ENCODE data around the gene ENDOU.

ENDOU gene

GRCh38 chr12:47740606-47741339 is 15.5 kb upstream of the ENDOU start:
- TF ChIP-seq, protein P1, sequence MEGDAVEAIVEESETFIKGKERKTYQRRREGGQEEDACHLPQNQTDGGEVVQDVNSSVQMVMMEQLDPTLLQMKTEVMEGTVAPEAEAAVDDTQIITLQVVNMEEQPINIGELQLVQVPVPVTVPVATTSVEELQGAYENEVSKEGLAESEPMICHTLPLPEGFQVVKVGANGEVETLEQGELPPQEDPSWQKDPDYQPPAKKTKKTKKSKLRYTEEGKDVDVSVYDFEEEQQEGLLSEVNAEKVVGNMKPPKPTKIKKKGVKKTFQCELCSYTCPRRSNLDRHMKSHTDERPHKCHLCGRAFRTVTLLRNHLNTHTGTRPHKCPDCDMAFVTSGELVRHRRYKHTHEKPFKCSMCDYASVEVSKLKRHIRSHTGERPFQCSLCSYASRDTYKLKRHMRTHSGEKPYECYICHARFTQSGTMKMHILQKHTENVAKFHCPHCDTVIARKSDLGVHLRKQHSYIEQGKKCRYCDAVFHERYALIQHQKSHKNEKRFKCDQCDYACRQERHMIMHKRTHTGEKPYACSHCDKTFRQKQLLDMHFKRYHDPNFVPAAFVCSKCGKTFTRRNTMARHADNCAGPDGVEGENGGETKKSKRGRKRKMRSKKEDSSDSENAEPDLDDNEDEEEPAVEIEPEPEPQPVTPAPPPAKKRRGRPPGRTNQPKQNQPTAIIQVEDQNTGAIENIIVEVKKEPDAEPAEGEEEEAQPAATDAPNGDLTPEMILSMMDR (IDR thresholded peaks at IDR 0.05; ENCODE audit: control extremely low read depth, extremely low read depth, low read depth, missing control alignments) = no peak
- POLR2A ChIA-PET = interaction anchor here (0.9 to 1.5 kb wide), 3 partner anchors 16 to 417 kb away, joined by 3 to 5 read pairs (median 4); partner anchors contain the start of gene ASB8
- peak; percentile 44 for DNase-seq (ENCODE audit: extremely low spot score)
- CTCF ChIA-PET = interaction anchor here (0.9 to 46.2 kb wide), 24 partner anchors 13 to 708 kb away, joined by 3 to 1524 read pairs (median 6); partner anchors contain the start of genes ENDOU, HDAC7, RAPGEF3 and RPAP3

DNA sequence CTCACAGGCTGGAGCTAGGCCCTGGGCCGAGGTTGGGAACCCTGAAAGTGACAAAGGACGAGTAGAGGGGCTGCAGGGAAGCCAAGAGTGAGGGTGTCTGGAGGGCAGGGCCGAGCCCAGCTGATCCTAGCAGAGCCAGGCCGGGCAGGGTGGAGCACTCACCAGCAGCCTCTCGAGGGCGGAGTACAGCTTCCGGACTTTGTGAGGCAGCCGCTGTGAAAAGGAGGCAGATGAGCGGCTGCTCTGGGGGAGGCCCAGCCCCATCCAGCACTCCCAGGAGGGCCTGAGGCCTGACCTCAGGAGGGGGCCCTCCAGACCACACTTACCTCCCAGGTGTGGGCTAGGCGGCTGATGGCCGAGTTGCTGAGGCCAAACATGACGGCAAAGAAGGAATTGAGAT is 14.7 kb upstream of the ENDOU start:
- TF ChIP-seq, protein P1 (IDR thresholded peaks at IDR 0.05; ENCODE audit: control extremely low read depth, extremely low read depth, low read depth, missing control alignments) = no peak
- ChIA-PET POLR2A (interaction anchor here (1.5 kb wide), 1 partner anchor 22 kb away, joined by 4 read pairs; no protein-coding TSS in a partner anchor), CTCF (interaction anchor here (1.1 to 46.2 kb wide), 12 partner anchors 13 to 210 kb away, joined by 4 to 1524 read pairs (median 24); partner anchors contain the start of genes ENDOU, HDAC7, RAPGEF3 and SLC48A1)
- DNase-seq (ENCODE audit: extremely low spot score) = peak; percentile 76

DNA sequence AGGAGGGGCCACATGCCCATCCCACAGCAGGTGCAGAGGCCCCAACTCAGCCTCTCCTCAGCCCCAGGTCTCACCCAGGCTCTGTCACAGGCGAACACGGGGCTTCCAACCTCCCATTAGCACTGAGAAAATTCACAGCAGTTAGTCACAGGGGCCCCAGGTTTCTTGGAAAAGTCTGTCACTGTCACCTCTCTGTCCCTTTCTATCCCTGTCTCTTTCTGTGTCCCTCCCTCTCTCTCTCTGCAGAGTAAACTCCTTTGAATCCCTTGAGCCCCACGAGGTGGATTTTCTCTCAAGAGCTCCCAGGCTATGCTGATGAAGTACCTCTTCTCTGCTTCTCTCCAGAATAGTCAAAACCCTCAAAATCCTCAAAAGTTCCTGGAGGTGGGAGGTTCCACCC is 14.0 kb upstream of the ENDOU start:
- ChIA-PET POLR2A (no interaction called here), CTCF (interaction anchor here (1.1 to 46.2 kb wide), 7 partner anchors 12 to 146 kb away, joined by 4 to 1524 read pairs (median 225); partner anchors contain the start of genes ENDOU, RAPGEF3 and SLC48A1)
- no peak for DNase-seq (ENCODE audit: extremely low spot score)
- TF ChIP-seq, protein P1 (IDR thresholded peaks at IDR 0.05; ENCODE audit: control extremely low read depth, extremely low read depth, low read depth, missing control alignments) = no peak

DNA sequence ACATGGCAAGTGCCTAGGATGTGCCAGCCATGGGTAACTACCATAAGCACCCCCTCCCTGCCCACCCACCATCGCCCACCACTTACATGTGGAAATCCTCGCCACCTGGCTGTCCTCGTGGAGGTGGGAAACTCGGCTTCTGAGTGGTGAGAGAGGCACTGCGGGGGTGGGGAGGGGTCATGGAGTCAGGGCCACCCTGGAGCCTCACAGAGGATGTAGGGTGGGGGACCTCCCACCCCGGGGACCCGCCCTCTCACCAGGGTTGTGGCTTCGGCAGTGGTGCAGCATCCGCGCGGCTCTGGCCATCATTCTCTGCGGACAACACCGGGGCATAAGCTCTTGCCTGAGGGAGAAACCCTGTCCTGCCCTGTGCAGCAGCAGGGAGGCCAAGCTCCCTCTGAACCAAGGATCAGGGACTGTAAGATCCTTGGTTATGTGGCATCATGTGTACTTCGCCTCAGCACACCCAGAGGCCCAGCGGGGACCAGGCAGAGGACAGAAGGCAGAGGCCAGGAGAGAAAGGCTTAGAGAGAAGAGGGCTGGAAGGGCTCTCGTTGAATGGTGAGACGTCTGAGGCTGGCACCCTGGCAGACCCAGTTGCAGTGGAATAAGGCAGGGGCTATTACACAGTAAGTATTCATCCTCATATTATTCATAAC is 12.8 kb upstream of the ENDOU start:
- POLR2A ChIA-PET = no interaction called here
- CTCF ChIA-PET = interaction anchor here (7.3 to 46.2 kb wide), 4 partner anchors 19 to 97 kb away, joined by 117 to 1524 read pairs (median 339); partner anchors contain the start of genes RAPGEF3 and SLC48A1
- TF ChIP-seq, protein P1 (IDR thresholded peaks at IDR 0.05; ENCODE audit: control extremely low read depth, extremely low read depth, low read depth, missing control alignments) = no peak
- peak; percentile 16 for DNase-seq (ENCODE audit: extremely low spot score)

DNA sequence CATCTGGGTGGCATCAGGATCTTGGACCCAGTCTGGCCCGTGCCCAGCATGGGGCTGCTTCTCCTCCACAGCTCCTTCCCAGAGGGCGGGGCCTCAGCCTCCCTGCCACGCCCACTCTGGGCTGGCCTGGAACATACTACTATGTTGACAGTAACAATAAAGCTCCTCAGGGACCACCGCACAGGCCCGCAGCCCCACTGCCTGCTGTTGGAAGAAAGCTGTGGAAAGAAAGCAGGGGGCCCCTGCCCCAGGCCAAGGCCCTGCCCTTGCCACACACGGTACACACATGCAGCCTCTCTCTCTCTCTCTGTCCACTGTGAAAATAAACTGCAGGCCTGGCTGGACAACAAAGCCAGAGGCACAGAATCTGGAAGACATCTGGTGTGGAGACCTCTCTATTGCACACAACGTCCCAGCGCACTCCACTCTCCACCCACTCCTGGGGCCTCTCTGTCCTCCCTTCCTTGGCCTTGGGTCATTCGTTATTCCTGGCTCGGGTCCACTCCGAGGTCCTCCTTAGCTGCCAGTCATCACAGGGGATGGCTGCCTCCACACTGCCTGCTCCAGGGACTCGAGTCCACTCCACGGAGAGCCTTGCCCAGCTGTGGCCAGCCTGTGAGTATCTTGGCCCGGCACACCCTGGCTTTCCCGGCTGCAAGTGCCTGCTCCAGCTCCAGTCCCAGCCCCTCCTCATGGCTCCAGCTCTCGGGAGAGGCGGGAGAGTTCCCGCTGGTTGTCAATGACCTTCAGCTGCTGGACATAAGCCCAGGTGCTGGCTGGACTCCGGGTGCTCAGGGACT is 11.8 kb upstream of the ENDOU start:
- POLR2A ChIA-PET = no interaction called here
- CTCF ChIA-PET = interaction anchor here (0.8 to 46.2 kb wide), 4 partner anchors 12 to 45 kb away, joined by 3 to 1524 read pairs (median 233); partner anchors contain the start of genes ENDOU, RAPGEF3 and SLC48A1
- TF ChIP-seq, protein P1 (IDR thresholded peaks at IDR 0.05; ENCODE audit: control extremely low read depth, extremely low read depth, low read depth, missing control alignments) = no peak
- no peak for DNase-seq (ENCODE audit: extremely low spot score)

All from GM10248 (cell line).